Measurements from ENCODE around the gene CSH2. TPM values are rescaled to one million over a fixed set of nuclear protein-coding genes. Genes with fewer than 3 reads are reported as not detected.
A peak's percentile ranks its signal among the peaks of the same experiment; 100 is the strongest.
"Not testable (repeated sequence)": the region's sequence is repeated elsewhere in the genome, so short reads cannot be mapped to it uniquely, and the experiment has no call there.

Gene CSH2
- total and polyA plus RNA-seq, 12 donors: not detected

- peak in 3 of 9 donors; percentile 10 to 12 (median 11) for TF ChIP-seq CTCF (IDR thresholded peaks at IDR 0.05)
- whole genome bisulfite sequencing, 2 donors: 54 to 56% methylated on average over 10 of the region's 12 CpGs
- intact Hi-C loops (cut with DNase I): loop anchor here in 1 of 10 donors (10.0 kb wide), 1 partner anchor 378 kb away; no protein-coding TSS in a partner anchor
- H3K27ac ChIP-seq, H3K4me1 ChIP-seq, H3K4me3 ChIP-seq, ATAC-seq, H3K9me3 ChIP-seq, H3K36me3 ChIP-seq, DNase-seq: not testable (repeated sequence)
- peaks cover 0 to 14% (median 8%) of the 10 kb centered on the region in 7 donors for H3K27me3 ChIP-seq
Measured at GRCh38 chr17:63907161-63907778, 33.8 kb upstream of the CSH2 start.

- not testable (repeated sequence) for DNase-seq, H3K27ac ChIP-seq, ATAC-seq, H3K27me3 ChIP-seq, H3K4me1 ChIP-seq, H3K4me3 ChIP-seq, H3K9me3 ChIP-seq, H3K36me3 ChIP-seq
- 92% methylated on average over 8 of the region's 8 CpGs for WGBS, 2 donors
- intact Hi-C loops (cut with DNase I): loop anchor here in 2 of 10 donors (5.0 to 10.0 kb wide), 2 partner anchors 228 to 380 kb away; partner anchors contain the start of gene ERN1 (in 1 of the 2)
Measured at GRCh38 chr17:63904796-63905195, 31.3 kb upstream of the CSH2 start.

- DNase-seq, H3K27ac ChIP-seq, H3K36me3 ChIP-seq, H3K9me3 ChIP-seq, H3K4me3 ChIP-seq, H3K4me1 ChIP-seq, H3K27me3 ChIP-seq: not testable (repeated sequence)
- peak in 2 of 8 donors; percentile 35 to 48 for ATAC-seq
- intact Hi-C loops (cut with DNase I): loop anchor here in 2 of 10 donors (5.0 to 10.0 kb wide), 2 partner anchors 229 to 381 kb away; partner anchors contain the start of gene ERN1 (in 1 of the 2)
- peak in 7 of 9 donors; percentile 24 to 52 (median 51) for TF ChIP-seq CTCF (IDR thresholded peaks at IDR 0.05)
- 33 to 37% methylated on average over 5 of the region's 5 CpGs for WGBS, 2 donors
Measured at GRCh38 chr17:63903787-63904201, 30.3 kb upstream of the CSH2 start.

- not testable (repeated sequence) for H3K27me3 ChIP-seq, H3K4me3 ChIP-seq, H3K9me3 ChIP-seq, H3K27ac ChIP-seq, DNase-seq, ATAC-seq, H3K4me1 ChIP-seq, H3K36me3 ChIP-seq
- WGBS, 2 donors: 78 to 81% methylated on average over 2 of the region's 2 CpGs
- intact Hi-C loops (cut with DNase I): loop anchor here in 2 of 10 donors (5.0 to 10.0 kb wide), 2 partner anchors 230 to 383 kb away; partner anchors contain the start of gene ERN1 (in 1 of the 2)
Measured at GRCh38 chr17:63901971-63902370, 28.5 kb upstream of the CSH2 start.

- H3K4me3 ChIP-seq; intact Hi-C loops (cut with DNase I); H3K27me3 ChIP-seq; H3K4me1 ChIP-seq; ATAC-seq; H3K36me3 ChIP-seq; H3K9me3 ChIP-seq; DNase-seq; H3K27ac ChIP-seq: not testable (repeated sequence)
- WGBS, 2 donors: 87 to 90% methylated on average over 6 of the region's 6 CpGs
Measured at GRCh38 chr17:63898899-63899798, 25.7 kb upstream of the CSH2 start.

- H3K36me3 ChIP-seq; H3K27ac ChIP-seq; H3K27me3 ChIP-seq; ATAC-seq; H3K4me1 ChIP-seq; DNase-seq; H3K9me3 ChIP-seq; intact Hi-C loops (cut with DNase I); H3K4me3 ChIP-seq: not testable (repeated sequence)
- WGBS, 2 donors: 84 to 90% methylated on average over 8 to 10 of the region's 14 CpGs
Measured at GRCh38 chr17:63896524-63897354, 23.3 kb upstream of the CSH2 start, which contains the start of gene CSH1. Gene CSH1 (minus strand): TSS chr17:63896574. CDS start chr17:63896511, 63 bp downstream.

GRCh38 chr17:63894821-63895220, 21.3 kb upstream of the CSH2 start:
- H3K9me3 ChIP-seq; H3K36me3 ChIP-seq; DNase-seq; H3K27ac ChIP-seq; H3K27me3 ChIP-seq; H3K4me1 ChIP-seq; intact Hi-C loops (cut with DNase I); H3K4me3 ChIP-seq; ATAC-seq: not testable (repeated sequence)
- WGBS, 2 donors: 87 to 88% methylated on average over 5 to 8 of the region's 10 CpGs

- ATAC-seq; intact Hi-C loops (cut with DNase I); H3K27me3 ChIP-seq; H3K4me3 ChIP-seq; H3K36me3 ChIP-seq; H3K4me1 ChIP-seq; DNase-seq; H3K27ac ChIP-seq; H3K9me3 ChIP-seq: not testable (repeated sequence)
- WGBS, 2 donors: 60 to 63% methylated on average over 3 of the region's 3 CpGs
Measured at GRCh38 chr17:63894021-63894420, 20.5 kb upstream of the CSH2 start.
